SK-N-SH (cell line): ENCODE measurements around the gene CD34. TPM values are rescaled to one million over a fixed set of nuclear protein-coding genes. Genes with fewer than 3 reads are reported as not detected.

ENCODE experiments used
- CTCF ChIA-PET: fragments of 300-600, 350-600 bp; formaldehyde crosslinking; extraction: SDS; loops from one replicate; lab custom pipeline; 2021; lab: Yijun Ruan, JAX
- POLR2A ChIA-PET: fragments of 350-600 bp; sonication (Branson Sonifier 250); formaldehyde crosslinking; extraction: SDS; loops from one replicate; lab custom pipeline; 2020; ENCODE audit warnings: antibody characterized with exemption, inconsistent platforms; lab: Yijun Ruan, JAX
- DNase-seq: peaks from one replicate; pipeline ENCODE4 v3.0.0; 2012
- H2AFZ ChIP-seq: fragments of 200-600 bp; sonication (generic); 2 replicates; pipeline ENCODE4 v1.8.1; 2016; ENCODE audit warnings: antibody characterized with exemption, mild to moderate bottlenecking, low read depth
- H3F3A ChIP-seq: fragments of 200-600 bp; sonication (generic); replicated peaks from 2 replicates; pipeline ENCODE3; 2016; ENCODE audit warnings: antibody characterized with exemption, mild to moderate bottlenecking; ENCODE audit not compliant: insufficient read depth
- H3K27ac ChIP-seq, 2 experiments: fragments of 200-500 bp in 1 of 2; fragments of 200-600 bp in 1 of 2; sonication (Bioruptor generic) in 1 of 2; sonication (generic), shearing (Covaris generic) in 1 of 2; 2 replicates each; pipeline versions ENCODE4 v1.5.1 to v1.6.1; 2014 to 2016; ENCODE audit warnings: low read depth in 2 of 2, inconsistent platforms in 1 of 2, low read length in 1 of 2, mild to moderate bottlenecking in 1 of 2, mixed read lengths in 1 of 2
- H3K27me3 ChIP-seq: fragments of 200-600 bp; sonication (generic), shearing (Covaris generic); 2 replicates; pipeline ENCODE4 v1.6.1; 2016; ENCODE audit warnings: mixed run types; ENCODE audit not compliant: insufficient read depth
- H3K36me3 ChIP-seq, 2 experiments: fragments of 200-500 bp in 1 of 2; fragments of 200-600 bp in 1 of 2; sonication (Bioruptor generic) in 1 of 2; sonication (generic) in 1 of 2; replicated peaks in 1 of 2; 2 replicates each; pipeline versions ENCODE3 to v1.5.1; 2014 to 2016; ENCODE audit warnings: low read length in 1 of 2, mild to moderate bottlenecking in 1 of 2; ENCODE audit not compliant: insufficient read depth in 2 of 2, control insufficient read depth in 1 of 2
- H3K4me1 ChIP-seq, 2 experiments: fragments of 200-500 bp in 1 of 2; fragments of 200-600 bp in 1 of 2; sonication (Bioruptor generic) in 1 of 2; sonication (generic), shearing (Covaris generic) in 1 of 2; 2 replicates each; pipeline versions ENCODE4 v1.5.1 to v1.6.1; 2014 to 2016; ENCODE audit warnings: low read depth in 1 of 2, low read length in 1 of 2, mixed run types in 1 of 2; ENCODE audit not compliant: insufficient read depth in 2 of 2, control insufficient read depth in 1 of 2
- H3K4me2 ChIP-seq: fragments of 200-600 bp; sonication (generic), shearing (Covaris generic); 2 replicates; pipeline ENCODE4 v1.6.1; 2017; ENCODE audit warnings: mixed run types
- H3K4me3 ChIP-seq, 2 experiments: fragments of 200-500 bp in 1 of 2; fragments of 200-600 bp in 1 of 2; sonication (Bioruptor generic) in 1 of 2; sonication (generic), shearing (Covaris generic) in 1 of 2; 2 replicates each; pipeline versions ENCODE4 v1.5.1 to v1.8.1; 2014 to 2016; ENCODE audit warnings: low read depth in 2 of 2, inconsistent platforms in 1 of 2, low read length in 1 of 2, mild to moderate bottlenecking in 1 of 2, mixed read lengths in 1 of 2, moderate library complexity in 1 of 2
- H3K79me2 ChIP-seq: fragments of 200-600 bp; sonication (generic); 2 replicates; pipeline ENCODE4 v1.8.1; 2017; ENCODE audit warnings: mild to moderate bottlenecking; ENCODE audit not compliant: insufficient read depth
- H3K9ac ChIP-seq: fragments of 200-600 bp; sonication (generic); 2 replicates; pipeline ENCODE4 v1.6.1; 2017; ENCODE audit warnings: mixed run types
- H3K9me2 ChIP-seq: fragments of 200-600 bp; sonication (generic); 2 replicates; pipeline ENCODE4 v1.6.1; 2017; ENCODE audit warnings: mixed run types
- H3K9me3 ChIP-seq: fragments of 200-600 bp; sonication (generic); 2 replicates; pipeline ENCODE4 v1.6.1; 2017; ENCODE audit warnings: mixed run types, mild to moderate bottlenecking, moderate library complexity
- H4K20me1 ChIP-seq: fragments of 200-600 bp; sonication (generic); 2 replicates; pipeline ENCODE4 v1.6.1; 2017; ENCODE audit warnings: mild to moderate bottlenecking, mixed run types; ENCODE audit not compliant: insufficient read depth
- CHD2 ChIP-seq: fragments of 150-350 bp; IDR thresholded peaks from 2 replicates; pipeline ENCODE4 v1.6.1; 2018; ENCODE audit warnings: low read length; ENCODE audit not compliant: partially characterized antibody
- ELF1 ChIP-seq: IDR thresholded peaks from 2 replicates; pipeline ENCODE4 v1.4.0; 2012
- EZH2phosphoT487 ChIP-seq: fragments of 200-600 bp; sonication (generic); IDR thresholded peaks from 2 replicates; pipeline ENCODE4 v1.6.1; 2017; ENCODE audit warnings: low read depth, mixed run types, mild to moderate bottlenecking, antibody characterized with exemption, moderate library complexity, borderline replicate concordance
- FOSL2 ChIP-seq: IDR thresholded peaks from 2 replicates; pipeline ENCODE4 v1.4.0; 2012; ENCODE audit warnings: low read depth, mild to moderate bottlenecking, moderate library complexity, borderline replicate concordance
- FOXJ3 ChIP-seq: sonication (generic); formaldehyde crosslinking; IDR thresholded peaks from 2 replicates; pipeline ENCODE4 v1.5.1; 2020; ENCODE audit warnings: mild to moderate bottlenecking, missing genetic modification reagents
- NFIC ChIP-seq: IDR thresholded peaks from 2 replicates; pipeline ENCODE4 v1.4.0; 2012; ENCODE audit warnings: borderline replicate concordance
- PBX3 ChIP-seq: IDR thresholded peaks from 2 replicates; pipeline ENCODE4; 2012
- POLR2AphosphoS5 ChIP-seq: IDR thresholded peaks from 2 replicates; pipeline ENCODE4 v1.6.1; 2012; ENCODE audit warnings: low read depth, low read length
- RFX5 ChIP-seq: IDR thresholded peaks from 2 replicates; pipeline ENCODE4 v1.6.1; 2012; ENCODE audit warnings: mild to moderate bottlenecking, improper control_type of control experiment, low read length
- SIN3A ChIP-seq: IDR thresholded peaks from 2 replicates; pipeline ENCODE4 v1.6.1; 2012; ENCODE audit warnings: low read depth, mild to moderate bottlenecking, low read length, moderate library complexity, borderline replicate concordance
- TAF1 ChIP-seq: IDR thresholded peaks from 2 replicates; pipeline ENCODE4 v1.6.1; 2012; ENCODE audit warnings: low read depth, mild to moderate bottlenecking, low read length, moderate library complexity, borderline replicate concordance
- TCF12 ChIP-seq: IDR thresholded peaks from 2 replicates; pipeline ENCODE4 v1.4.0; 2012
- TEAD4 ChIP-seq: IDR thresholded peaks from 2 replicates; pipeline ENCODE4 v1.4.0; 2012; ENCODE audit warnings: mild to moderate bottlenecking, borderline replicate concordance; ENCODE audit not compliant: insufficient read depth
- ZBTB33 ChIP-seq: IDR thresholded peaks from 2 replicates; pipeline ENCODE4 v1.4.0; 2012; ENCODE audit warnings: low read depth, borderline replicate concordance
- WGBS: methylation state at CpG from one replicate; pipeline ENCODE4 v1.1.6; 2017; ENCODE audit warnings: low lambda C conversion rate; 5-methylcytosine and 5-hydroxymethylcytosine counted together
- polyA plus RNA-seq, 3 experiments: library from polyadenylated mRNA; depleted of rRNA; stranded (reverse); fragments of >200 nt; gene quantifications; 2 replicates each; pipeline ENCODE4 v1.2.3, GENCODE V29; 2012
- TF ChIP-seq, protein P1 (sequence below): IDR thresholded peaks from 2 replicates; pipeline ENCODE4 v1.4.0; 2012; ENCODE audit warnings: low read depth, borderline replicate concordance
- TF ChIP-seq, protein P2 (sequence below): IDR thresholded peaks from 2 replicates; pipeline ENCODE4 v1.4.0; 2012; ENCODE audit warnings: low read depth
- TF ChIP-seq, protein P3 (sequence below): fragments of 150-350 bp; IDR thresholded peaks from 2 replicates; pipeline ENCODE4 v1.6.1; 2017; ENCODE audit warnings: antibody characterized with exemption, low read length, low read depth, borderline replicate concordance
- TF ChIP-seq, protein P4 (sequence below): IDR thresholded peaks from 2 replicates; pipeline ENCODE4 v1.6.1; 2012; ENCODE audit warnings: mild to moderate bottlenecking, low read depth, low read length, moderate library complexity

The CD34 gene
- polyA plus RNA-seq, 1 of the 3 experiments (the other 2 are of a cell fraction): 0.59 TPM

- no peak overlapping the region for H3K27ac ChIP-seq
- DNase-seq: no peak
- peaks cover 0 to 7% of the 10 kb centered on the region in 2 experiments; a peak in 1 of 4 replicates for H3K4me1 ChIP-seq
- CTCF ChIA-PET: interaction anchor here (0.6 to 2.3 kb wide), 5 partner anchors 13 to 97 kb away, joined by 3 to 11 read pairs (median 3); no protein-coding TSS in a partner anchor
- no peaks in the 10 kb centered on the region for H3K79me2 ChIP-seq
- peaks cover 12% of the 10 kb centered on the region for H3K27me3 ChIP-seq
- H3K9ac ChIP-seq: no peak overlapping the region
- no peaks in the 10 kb centered on the region for H3K36me3 ChIP-seq
- H3K4me2 ChIP-seq: no peak overlapping the region
- no peak overlapping the region for H3K4me3 ChIP-seq
- 59% methylated on average over 5 of the region's 5 CpGs for WGBS
- no peaks in the 10 kb centered on the region for H3K9me2 ChIP-seq
- TF ChIP-seq RFX5 (no peak), ELF1 (no peak), FOSL2 (no peak), TCF12 (no peak), EZH2phosphoT487 (no peak), ZBTB33 (no peak), NFIC (no peak), PBX3 (no peak), CHD2 (no peak), FOXJ3 (CRISPR knock-in tag) (no peak), POLR2AphosphoS5 (no peak)
- TF ChIP-seq, all 33 proteins: peak for 0
- no peaks in the 10 kb centered on the region for H3K9me3 ChIP-seq
- no peak overlapping the region for H2AFZ ChIP-seq
- no peaks in the 10 kb centered on the region for H4K20me1 ChIP-seq
- POLR2A ChIA-PET: no interaction called here
- H3F3A ChIP-seq: peaks cover 5% of the 10 kb centered on the region
These were observed 7.7 kb upstream of the CD34 start for GRCh38 chr1:207918581-207918980.

DNA sequence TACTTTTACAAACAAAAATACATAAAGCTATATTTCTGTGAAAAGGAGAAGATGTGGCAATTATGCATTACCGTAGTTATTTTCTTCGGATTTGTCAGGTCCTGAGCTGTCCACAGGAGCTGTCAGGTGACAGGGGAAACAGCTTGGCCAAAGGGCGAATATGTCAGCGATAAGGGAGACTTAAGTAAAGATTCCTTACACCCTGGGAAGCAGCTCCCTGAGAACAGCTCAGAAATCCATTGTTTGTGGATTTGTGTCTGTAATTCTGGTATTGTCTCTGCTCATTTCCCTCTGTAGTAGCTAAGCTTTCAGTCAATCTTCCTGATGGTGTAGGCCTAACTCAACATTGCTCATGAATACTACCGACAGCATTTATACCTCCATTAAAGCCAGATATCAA is 7.1 kb upstream of the CD34 start:
- POLR2A ChIA-PET: no interaction called here
- no peak overlapping the region for H2AFZ ChIP-seq
- TF ChIP-seq PBX3: no peak
- TF ChIP-seq SIN3A: no peak
- TF ChIP-seq, protein P1, sequence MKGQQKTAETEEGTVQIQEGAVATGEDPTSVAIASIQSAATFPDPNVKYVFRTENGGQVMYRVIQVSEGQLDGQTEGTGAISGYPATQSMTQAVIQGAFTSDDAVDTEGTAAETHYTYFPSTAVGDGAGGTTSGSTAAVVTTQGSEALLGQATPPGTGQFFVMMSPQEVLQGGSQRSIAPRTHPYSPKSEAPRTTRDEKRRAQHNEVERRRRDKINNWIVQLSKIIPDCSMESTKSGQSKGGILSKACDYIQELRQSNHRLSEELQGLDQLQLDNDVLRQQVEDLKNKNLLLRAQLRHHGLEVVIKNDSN: no peak
- no peak for TF ChIP-seq TAF1
- TF ChIP-seq TEAD4: no peak
- TF ChIP-seq, protein P2, sequence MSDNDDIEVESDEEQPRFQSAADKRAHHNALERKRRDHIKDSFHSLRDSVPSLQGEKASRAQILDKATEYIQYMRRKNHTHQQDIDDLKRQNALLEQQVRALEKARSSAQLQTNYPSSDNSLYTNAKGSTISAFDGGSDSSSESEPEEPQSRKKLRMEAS: no peak
- TF ChIP-seq, protein P3, sequence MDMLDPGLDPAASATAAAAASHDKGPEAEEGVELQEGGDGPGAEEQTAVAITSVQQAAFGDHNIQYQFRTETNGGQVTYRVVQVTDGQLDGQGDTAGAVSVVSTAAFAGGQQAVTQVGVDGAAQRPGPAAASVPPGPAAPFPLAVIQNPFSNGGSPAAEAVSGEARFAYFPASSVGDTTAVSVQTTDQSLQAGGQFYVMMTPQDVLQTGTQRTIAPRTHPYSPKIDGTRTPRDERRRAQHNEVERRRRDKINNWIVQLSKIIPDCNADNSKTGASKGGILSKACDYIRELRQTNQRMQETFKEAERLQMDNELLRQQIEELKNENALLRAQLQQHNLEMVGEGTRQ: no peak
- TF ChIP-seq, protein P4, sequence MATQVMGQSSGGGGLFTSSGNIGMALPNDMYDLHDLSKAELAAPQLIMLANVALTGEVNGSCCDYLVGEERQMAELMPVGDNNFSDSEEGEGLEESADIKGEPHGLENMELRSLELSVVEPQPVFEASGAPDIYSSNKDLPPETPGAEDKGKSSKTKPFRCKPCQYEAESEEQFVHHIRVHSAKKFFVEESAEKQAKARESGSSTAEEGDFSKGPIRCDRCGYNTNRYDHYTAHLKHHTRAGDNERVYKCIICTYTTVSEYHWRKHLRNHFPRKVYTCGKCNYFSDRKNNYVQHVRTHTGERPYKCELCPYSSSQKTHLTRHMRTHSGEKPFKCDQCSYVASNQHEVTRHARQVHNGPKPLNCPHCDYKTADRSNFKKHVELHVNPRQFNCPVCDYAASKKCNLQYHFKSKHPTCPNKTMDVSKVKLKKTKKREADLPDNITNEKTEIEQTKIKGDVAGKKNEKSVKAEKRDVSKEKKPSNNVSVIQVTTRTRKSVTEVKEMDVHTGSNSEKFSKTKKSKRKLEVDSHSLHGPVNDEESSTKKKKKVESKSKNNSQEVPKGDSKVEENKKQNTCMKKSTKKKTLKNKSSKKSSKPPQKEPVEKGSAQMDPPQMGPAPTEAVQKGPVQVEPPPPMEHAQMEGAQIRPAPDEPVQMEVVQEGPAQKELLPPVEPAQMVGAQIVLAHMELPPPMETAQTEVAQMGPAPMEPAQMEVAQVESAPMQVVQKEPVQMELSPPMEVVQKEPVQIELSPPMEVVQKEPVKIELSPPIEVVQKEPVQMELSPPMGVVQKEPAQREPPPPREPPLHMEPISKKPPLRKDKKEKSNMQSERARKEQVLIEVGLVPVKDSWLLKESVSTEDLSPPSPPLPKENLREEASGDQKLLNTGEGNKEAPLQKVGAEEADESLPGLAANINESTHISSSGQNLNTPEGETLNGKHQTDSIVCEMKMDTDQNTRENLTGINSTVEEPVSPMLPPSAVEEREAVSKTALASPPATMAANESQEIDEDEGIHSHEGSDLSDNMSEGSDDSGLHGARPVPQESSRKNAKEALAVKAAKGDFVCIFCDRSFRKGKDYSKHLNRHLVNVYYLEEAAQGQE: no peak

More for the DNA sequence above, 7.1 kb upstream of the CD34 start:
- Histone ChIP-seq H3K36me3 (no peaks in the 10 kb centered on the region), H3K4me3 (no peak overlapping the region), H4K20me1 (no peaks in the 10 kb centered on the region), H3K9me3 (no peaks in the 10 kb centered on the region), H3K79me2 (no peaks in the 10 kb centered on the region), H3F3A (peaks cover 5% of the 10 kb centered on the region), H3K9me2 (no peaks in the 10 kb centered on the region), H3K4me2 (no peak overlapping the region), H3K4me1 (peaks cover 0 to 7% of the 10 kb centered on the region in 2 experiments; a peak in 1 of 4 replicates), H3K27ac (no peak overlapping the region), H3K27me3 (peaks cover 16% of the 10 kb centered on the region), H3K9ac (no peak overlapping the region)
- no peak for DNase-seq
- CTCF ChIA-PET: interaction anchor here (0.6 to 2.3 kb wide), 5 partner anchors 13 to 96 kb away, joined by 3 to 11 read pairs (median 3); no protein-coding TSS in a partner anchor
- 89% methylated on average over 5 of the region's 5 CpGs for WGBS
